Gastrocnemius medialis (tissue), 4 donors: ENCODE results near the gene C8B.

Experiments used
- POLR2A ChIP-seq, 2 donors: fragments of 450-650 bp; IDR thresholded peaks; one replicate each; pipeline ENCODE4 v1.6.1; 2017; ENCODE audit warnings: antibody characterized with exemption in 2 of 2, mild to moderate bottlenecking in 2 of 2, moderate library complexity in 2 of 2
- TF ChIP-seq, protein P1 (sequence below), 5 experiments: fragments of 450-650 bp in 3 of 5; fragments of 200-600 bp in 2 of 5; sonication (generic) in 2 of 5; IDR thresholded peaks in 4 of 5; conservative IDR thresholded peaks in 1 of 5; 1 replicate in 4 of 5; 2 replicates in 1 of 5; pipeline ENCODE4 v1.5.1; 2016 to 2019; ENCODE audit warnings: antibody characterized with exemption in 5 of 5, mild to moderate bottlenecking in 3 of 5, moderate library complexity in 3 of 5

DNA sequence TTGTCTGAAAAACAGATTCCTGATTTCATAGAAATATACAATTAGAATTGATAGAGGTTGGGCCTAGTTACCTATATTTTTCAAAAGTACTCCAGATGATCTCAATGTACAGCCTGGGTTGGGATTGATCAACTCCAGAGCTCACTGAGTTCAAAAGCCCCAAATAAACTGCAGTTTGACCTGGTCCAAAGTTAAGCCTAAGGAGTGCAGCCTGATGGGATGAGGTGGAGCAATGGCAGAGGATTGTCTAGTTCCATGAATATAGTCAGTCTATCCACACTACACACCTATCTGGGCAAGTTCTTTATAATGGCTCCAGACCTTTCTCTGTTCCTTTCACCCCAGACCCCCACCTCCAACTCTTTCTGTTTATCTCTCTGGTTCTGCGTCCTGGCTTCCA, 62.0 kb downstream of the C8B start:
- TF ChIP-seq, protein P1, sequence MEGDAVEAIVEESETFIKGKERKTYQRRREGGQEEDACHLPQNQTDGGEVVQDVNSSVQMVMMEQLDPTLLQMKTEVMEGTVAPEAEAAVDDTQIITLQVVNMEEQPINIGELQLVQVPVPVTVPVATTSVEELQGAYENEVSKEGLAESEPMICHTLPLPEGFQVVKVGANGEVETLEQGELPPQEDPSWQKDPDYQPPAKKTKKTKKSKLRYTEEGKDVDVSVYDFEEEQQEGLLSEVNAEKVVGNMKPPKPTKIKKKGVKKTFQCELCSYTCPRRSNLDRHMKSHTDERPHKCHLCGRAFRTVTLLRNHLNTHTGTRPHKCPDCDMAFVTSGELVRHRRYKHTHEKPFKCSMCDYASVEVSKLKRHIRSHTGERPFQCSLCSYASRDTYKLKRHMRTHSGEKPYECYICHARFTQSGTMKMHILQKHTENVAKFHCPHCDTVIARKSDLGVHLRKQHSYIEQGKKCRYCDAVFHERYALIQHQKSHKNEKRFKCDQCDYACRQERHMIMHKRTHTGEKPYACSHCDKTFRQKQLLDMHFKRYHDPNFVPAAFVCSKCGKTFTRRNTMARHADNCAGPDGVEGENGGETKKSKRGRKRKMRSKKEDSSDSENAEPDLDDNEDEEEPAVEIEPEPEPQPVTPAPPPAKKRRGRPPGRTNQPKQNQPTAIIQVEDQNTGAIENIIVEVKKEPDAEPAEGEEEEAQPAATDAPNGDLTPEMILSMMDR (IDR thresholded peaks at IDR 0.05 in 4 of 5, conservative IDR thresholded peaks at IDR 0.05 in 1 of 5), result no peak
- no peak for TF ChIP-seq POLR2A (IDR thresholded peaks at IDR 0.05)
